Stimulated activated CD4-positive, alpha-beta T cell treated with anti-CD3 and anti-CD28 coated beads, TNF-alpha, amount 100 ng/mL, for 4 hours (primary cell): ENCODE measurements around the gene KRTAP10-5.
"Not testable (repeated sequence)": the region's sequence is repeated elsewhere in the genome, so short reads cannot be mapped to it uniquely, and the experiment has no call there.

ENCODE experiments used
- DNase-seq, 3 experiments: peaks; one replicate each; pipeline ENCODE4 v3.0.0-alpha.2; 2020; ENCODE audit warnings: low read depth in 3 of 3

Gene KRTAP10-5, protein sequence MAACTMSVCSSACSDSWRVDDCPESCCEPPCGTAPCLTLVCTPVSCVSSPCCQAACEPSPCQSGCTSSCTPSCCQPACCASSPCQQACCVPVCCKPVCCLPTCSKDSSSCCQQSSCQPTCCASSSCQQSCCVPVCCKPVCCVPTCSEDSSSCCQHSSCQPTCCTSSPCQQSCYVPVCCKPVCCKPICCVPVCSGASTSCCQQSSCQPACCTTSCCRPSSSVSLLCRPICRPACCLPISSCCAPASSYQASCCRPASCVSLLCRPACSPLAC

DNA sequence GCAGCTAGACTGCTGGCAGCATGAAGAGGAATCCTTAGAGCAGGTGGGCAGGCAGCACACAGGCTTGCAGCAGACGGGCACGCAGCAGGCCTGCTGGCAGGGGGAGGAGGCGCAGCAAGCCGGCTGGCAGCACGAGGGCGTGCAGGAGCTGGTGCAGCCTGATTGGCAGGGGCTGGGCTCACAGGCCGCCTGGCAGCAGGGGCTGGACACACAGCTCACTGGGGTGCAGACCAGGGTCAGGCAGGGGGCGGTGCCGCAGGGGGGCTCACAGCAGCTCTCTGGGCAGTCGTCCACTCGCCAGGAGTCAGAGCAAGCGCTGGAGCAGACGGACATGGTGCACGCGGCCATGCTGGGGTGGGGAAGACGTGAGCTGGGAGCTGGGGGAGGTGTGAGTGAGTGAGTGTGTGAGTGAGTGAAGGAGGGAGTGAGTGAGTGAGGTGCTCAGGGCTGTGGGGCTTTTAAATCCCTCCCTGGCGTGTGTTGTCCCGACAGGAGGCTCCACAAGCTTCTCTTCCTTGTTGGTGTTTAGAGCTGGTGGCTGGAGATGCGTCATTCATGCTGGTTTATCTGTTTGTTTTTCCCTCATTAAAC, at the start of gene KRTAP10-5:
TSS of gene KRTAP10-5 (minus strand) at position 374 of the 591 bp plus-strand sequence. CDS start at position 348, 26 bp downstream.
- DNase-seq = not testable (repeated sequence)

DNA sequence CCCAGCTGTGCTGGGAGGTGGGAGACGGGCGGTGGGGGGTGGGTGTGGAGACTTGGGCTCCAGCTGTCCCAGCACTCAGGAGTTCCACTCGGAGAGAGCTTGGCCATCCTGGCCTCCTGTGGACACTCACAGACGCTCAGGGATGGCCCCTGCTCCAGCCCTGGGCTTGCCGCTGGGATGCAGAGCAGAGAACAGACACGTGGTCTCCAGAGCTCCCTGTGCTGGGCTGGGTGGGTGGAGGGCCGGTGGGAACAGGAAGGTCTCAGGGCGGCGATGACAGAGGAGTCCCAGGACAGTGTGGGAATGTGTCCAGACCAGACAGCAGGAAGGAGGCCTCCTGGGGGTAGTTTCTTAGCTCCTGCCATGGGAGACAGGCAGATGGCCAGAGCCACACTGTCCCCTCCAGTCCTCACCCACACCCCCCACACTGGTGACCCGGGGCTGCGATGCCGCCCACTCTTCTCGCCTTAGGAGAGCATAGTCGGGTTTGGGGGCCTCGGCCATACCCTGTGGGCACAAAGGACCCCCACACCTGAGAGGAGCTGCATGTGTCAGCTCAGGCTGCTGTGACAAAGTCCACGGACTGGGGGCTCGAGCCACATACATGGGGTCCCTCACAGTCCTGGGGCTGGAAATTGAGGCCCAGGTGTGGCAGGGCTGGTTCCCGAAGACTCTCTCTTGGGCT, 48.4 kb upstream of the KRTAP10-5 start:
- DNase-seq = no peak

DNA sequence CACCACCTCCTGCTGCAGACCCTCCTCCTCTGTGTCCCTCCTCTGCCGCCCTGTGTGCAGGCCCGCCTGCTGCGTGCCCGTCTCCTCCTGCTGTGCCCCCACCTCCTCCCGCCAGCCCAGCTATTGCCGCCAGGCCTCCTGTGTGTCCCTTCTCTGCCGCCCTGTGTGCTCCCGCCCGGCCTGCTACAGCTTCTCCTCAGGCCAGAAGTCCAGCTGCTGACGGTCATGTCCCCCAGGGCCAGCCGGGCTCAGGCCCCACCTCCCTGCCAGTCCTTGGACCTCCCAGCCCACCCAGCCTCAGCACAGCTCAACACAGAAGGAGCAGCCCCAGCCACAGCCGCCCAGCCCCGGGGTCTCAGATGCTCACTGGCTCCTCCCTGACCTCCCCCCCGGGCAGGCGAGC, 47.4 kb upstream of the KRTAP10-5 start:
- DNase-seq = not testable (repeated sequence)

- not testable (repeated sequence) for DNase-seq
Observed at GRCh38 chr21:44627181-44627822, 46.9 kb upstream of the KRTAP10-5 start.

DNA sequence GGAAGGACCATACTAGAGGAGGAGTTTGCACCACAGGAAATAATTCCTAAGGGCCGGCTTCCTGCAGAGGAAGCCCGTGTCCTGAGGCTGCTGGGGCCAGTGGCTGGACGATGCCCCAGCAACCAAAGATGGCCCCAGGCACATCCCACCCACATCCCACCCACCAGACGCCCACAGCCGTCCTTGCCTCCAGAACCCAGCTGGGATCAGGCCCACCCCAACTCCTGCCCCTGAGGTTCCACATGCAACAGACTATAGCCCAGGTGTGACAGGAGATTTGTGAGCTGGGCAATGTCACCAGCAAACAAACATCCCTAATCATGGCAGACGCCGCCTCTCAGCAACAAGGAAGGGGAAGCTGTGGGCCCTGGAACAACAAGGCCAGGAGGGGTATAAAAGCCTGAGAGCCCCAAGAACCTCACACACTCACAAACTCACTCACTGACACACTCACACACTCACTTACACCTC, 46.3 kb upstream of the KRTAP10-5 start, which contains the start of gene KRTAP10-9:
TSS of gene KRTAP10-9 (plus strand) at position 421 of the 471 bp plus-strand sequence. CDS start 79 bp downstream, outside the sequence.
- DNase-seq = no peak

- DNase-seq = no peak
Observed at GRCh38 chr21:44626262-44626661, 45.9 kb upstream of the KRTAP10-5 start.

- no peak for DNase-seq
Observed at GRCh38 chr21:44625756-44626155, 45.4 kb upstream of the KRTAP10-5 start.

DNA sequence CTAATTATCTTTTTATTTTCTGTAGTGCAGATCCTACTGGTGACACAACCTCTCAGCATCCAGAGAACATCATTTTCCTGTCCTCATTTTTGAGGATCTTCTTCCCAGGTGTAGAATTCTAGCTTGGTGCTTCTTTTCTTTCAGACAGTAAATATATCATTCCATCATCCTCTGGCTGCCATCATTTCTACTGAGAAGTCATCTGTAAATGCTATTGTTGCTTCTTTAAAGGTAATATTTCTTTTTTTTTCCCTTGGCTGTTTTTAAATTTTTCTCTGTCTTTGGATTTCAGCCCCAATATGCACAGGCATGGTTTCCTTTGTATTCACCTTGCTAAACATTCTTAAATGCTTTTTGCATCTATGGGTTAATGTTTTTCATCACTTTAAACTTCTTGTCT, 43.2 kb upstream of the KRTAP10-5 start:
- no peak for DNase-seq

GRCh38 chr21:44619886-44620285, 39.5 kb upstream of the KRTAP10-5 start:
- no peak for DNase-seq

GRCh38 chr21:44618909-44619308, 38.5 kb upstream of the KRTAP10-5 start:
- peak; percentile 17 to 41 (median 29) for DNase-seq

DNA sequence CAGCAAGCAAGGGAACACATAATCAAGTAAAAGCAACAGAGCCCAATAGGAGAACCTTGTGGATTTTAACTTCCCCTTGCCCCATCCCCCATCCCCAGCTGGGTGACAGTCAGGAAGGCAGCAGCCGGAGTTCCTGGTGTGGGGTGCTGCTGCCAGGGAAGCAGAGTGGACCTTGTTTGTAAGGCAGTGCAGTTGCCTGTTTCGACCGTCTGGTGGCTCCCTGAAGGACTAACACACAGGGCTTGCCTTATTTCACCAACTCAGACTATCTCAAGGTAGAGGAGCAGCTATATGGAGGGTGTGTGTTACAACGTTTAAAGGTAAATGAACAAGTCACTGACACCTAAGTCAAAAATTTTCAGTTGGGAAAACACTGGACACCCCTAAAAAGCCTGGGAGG, 38.1 kb upstream of the KRTAP10-5 start:
- no peak for DNase-seq

- no peak for DNase-seq
Observed at GRCh38 chr21:44617071-44617501, 36.7 kb upstream of the KRTAP10-5 start.

DNA sequence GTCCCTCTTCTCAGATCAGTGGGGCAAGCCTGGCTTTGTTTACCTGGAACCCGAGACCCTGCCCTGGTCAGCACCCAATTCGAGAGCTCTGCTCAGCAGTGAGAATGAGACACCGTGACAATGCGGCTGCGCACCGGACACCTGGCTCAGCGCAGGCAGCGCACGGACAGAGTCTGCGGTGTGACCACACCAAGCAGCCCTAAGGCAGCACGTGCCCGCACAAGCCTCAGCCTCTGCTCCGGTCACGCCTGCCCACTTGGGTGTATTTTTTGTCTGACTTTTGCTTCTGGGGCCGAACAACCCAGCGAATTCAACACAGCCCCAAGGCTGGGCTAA, 36.2 kb upstream of the KRTAP10-5 start:
- DNase-seq = no peak

- DNase-seq = no peak
Observed at GRCh38 chr21:44615911-44616590, 35.6 kb upstream of the KRTAP10-5 start.

GRCh38 chr21:44615466-44615865, 35.1 kb upstream of the KRTAP10-5 start:
- no peak for DNase-seq

DNA sequence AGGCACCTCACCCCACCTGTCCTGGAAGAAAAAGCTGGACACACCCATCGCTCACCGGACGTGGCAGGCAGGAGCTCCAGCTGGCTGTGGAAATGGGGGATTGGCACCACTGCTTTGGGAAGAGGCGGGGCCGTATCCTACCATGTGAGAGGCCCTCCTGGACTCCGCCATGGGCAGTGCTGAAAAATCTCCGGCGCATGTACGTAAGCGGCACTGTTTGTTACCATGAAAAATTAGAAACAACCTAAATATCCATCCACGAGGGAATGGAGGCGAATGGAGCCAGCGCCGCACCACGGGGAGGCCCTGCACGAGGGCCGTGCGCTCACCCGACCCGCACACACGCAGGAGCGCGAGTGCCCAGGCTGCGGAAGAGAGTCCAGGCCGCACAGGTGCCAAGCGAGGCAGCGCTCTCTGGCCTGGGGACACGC, 34.6 kb upstream of the KRTAP10-5 start:
- DNase-seq = no peak

GRCh38 chr21:44614161-44614631, 33.8 kb upstream of the KRTAP10-5 start:
- no peak for DNase-seq

DNA sequence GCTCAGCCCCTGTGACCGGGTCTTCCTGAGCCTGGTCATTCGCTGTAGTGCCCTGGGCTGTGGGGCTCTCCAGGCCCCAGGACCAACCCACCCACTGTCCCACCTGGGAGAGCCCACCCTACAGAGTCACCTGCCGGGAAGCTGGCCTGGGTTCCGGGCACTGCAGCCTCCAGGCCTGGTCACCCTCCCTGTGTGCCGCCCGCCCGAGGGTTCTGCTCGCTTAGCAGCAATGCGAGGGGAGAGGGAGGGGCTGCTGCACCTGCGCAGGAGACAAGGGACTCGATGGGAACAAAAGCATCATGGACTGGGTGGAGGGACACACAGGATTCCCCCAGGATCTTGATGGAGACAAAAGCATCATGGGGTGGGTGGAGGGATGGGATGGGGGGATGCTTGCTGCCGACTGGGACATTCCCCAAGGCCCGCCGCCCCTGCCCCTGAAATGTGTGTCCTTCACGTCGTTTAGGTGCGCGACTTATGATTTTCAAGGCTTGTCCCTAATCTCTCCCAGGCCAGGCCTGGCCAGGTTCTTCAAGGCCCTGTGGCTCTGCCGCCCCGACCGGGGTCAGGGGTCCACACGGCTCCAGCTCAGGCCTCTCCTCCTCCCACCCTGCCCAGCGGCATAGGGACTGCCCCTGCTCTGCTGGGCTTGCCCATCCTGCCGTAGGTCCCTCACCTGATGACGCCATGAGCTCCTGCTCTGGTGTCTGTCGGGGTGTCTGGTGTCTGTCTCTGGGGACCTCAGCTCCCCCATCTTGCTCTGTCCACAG, 33.2 kb upstream of the KRTAP10-5 start:
- DNase-seq = no peak

GRCh38 chr21:44612669-44613229, 32.3 kb upstream of the KRTAP10-5 start:
- DNase-seq = no peak

- DNase-seq = no peak
Observed at GRCh38 chr21:44612029-44612486, 31.7 kb upstream of the KRTAP10-5 start, which contains the start of gene KRTAP10-8. Gene KRTAP10-8 (plus strand): TSS chr21:44612079. CDS start chr21:44612101, 22 bp downstream.
